Spleen (tissue), 11 donors: ENCODE data around the gene KL. TPM values are rescaled to one million over a fixed set of nuclear protein-coding genes. Genes with fewer than 3 reads are reported as not detected.

Experiments
- DNase-seq: peaks from one replicate; pipeline ENCODE4 v3.0.0-alpha.2; 2020
- H3K27ac ChIP-seq, 8 donors: fragments of 200-600 bp; sonication (generic) in 7 of 8; 1 replicate in 4 of 8; 2 replicates in 4 of 8; pipeline versions ENCODE4 v1.5.0 to v1.8.0; 2016 to 2021; ENCODE audit warnings: inconsistent platforms in 4 of 8, mild to moderate bottlenecking in 4 of 8, moderate library complexity in 1 of 8
- H3K27me3 ChIP-seq, 7 donors: fragments of 200-600 bp; sonication (generic) in 6 of 7; replicated peaks in 1 of 7; 1 replicate in 4 of 7; 2 replicates in 3 of 7; pipeline versions ENCODE4 v1.5.0 to v1.8.0; 2016 to 2021; ENCODE audit warnings: inconsistent platforms in 3 of 7, mild to moderate bottlenecking in 1 of 7
- H3K36me3 ChIP-seq, 6 donors: fragments of 200-600 bp; sonication (generic) in 5 of 6; 1 replicate in 4 of 6; 2 replicates in 2 of 6; pipeline versions ENCODE4 v1.5.0 to v1.8.0; 2016 to 2021; ENCODE audit warnings: inconsistent platforms in 2 of 6
- H3K4me1 ChIP-seq, 6 donors: fragments of 200-600 bp; sonication (generic) in 5 of 6; 1 replicate in 3 of 6; 2 replicates in 3 of 6; pipeline versions ENCODE4 v1.5.0 to v1.8.0; 2016 to 2021; ENCODE audit warnings: inconsistent platforms in 3 of 6
- H3K4me3 ChIP-seq, 8 donors: fragments of 200-600 bp; sonication (generic) in 7 of 8; 1 replicate in 4 of 8; 2 replicates in 4 of 8; pipeline versions ENCODE4 v1.5.0 to v1.8.0; 2016 to 2021; ENCODE audit warnings: inconsistent platforms in 4 of 8, mild to moderate bottlenecking in 4 of 8, moderate library complexity in 2 of 8
- H3K9me3 ChIP-seq, 8 donors: fragments of 200-600 bp; sonication (generic) in 7 of 8; 1 replicate in 4 of 8; 2 replicates in 4 of 8; pipeline versions ENCODE4 v1.5.0 to v1.8.0; 2016 to 2021; ENCODE audit warnings: inconsistent platforms in 4 of 8
- CTCF ChIP-seq, 11 experiments: fragments of 200-600 bp in 7 of 11; fragments of 450-650 bp in 4 of 11; sonication (generic) in 4 of 11; IDR thresholded peaks in 8 of 11; conservative IDR thresholded peaks in 3 of 11; 1 replicate in 7 of 11; 2 replicates in 4 of 11; pipeline versions ENCODE4 v1.4.0 to v1.8.0; 2016 to 2021; ENCODE audit warnings: antibody characterized with exemption in 11 of 11, inconsistent platforms in 4 of 11, mild to moderate bottlenecking in 1 of 11
- POLR2A ChIP-seq, 3 donors: fragments of 450-650 bp; IDR thresholded peaks; one replicate each; pipeline ENCODE4 v1.5.1; 2017; ENCODE audit warnings: antibody characterized with exemption in 3 of 3, mild to moderate bottlenecking in 1 of 3
- POLR2AphosphoS5 ChIP-seq, 3 donors: sonication (generic); formaldehyde crosslinking; IDR thresholded peaks; one replicate each; pipeline ENCODE4 v1.5.1; 2017; ENCODE audit warnings: antibody characterized with exemption in 3 of 3
- WGBS, 5 donors: extraction: QIAGEN DNeasy Blood & Tissue Kit in 3 of 5; methylation state at CpG; one replicate each; pipeline versions ENCODE4 v1.1.5 to v1.1.7; 2013 to 2018; 5-methylcytosine and 5-hydroxymethylcytosine counted together
- intact Hi-C: fragments of 100-400 bp; cut with DNase I; formaldehyde crosslinking; loops from one replicate; pipeline ENCODE4 v1.15.0; 2023; ENCODE audit warnings: low total_unique reads
- polyA plus RNA-seq, 3 donors: library from polyadenylated mRNA; stranded (reverse); fragments of 200-250 nt; gene quantifications; one replicate each; pipeline ENCODE4 v1.2.1, GENCODE V29; 2013
- total RNA-seq, 7 donors: library from RNA; depleted of rRNA in 3 of 7; stranded (reverse); fragments of >200 nt in 3 of 7; fragmentation: NEBNext Ultra II Directional in 4 of 7; extraction: Animal tissue kit (Norgen Biotek cat#: 25700) in 4 of 7; gene quantifications; one replicate each; pipeline versions ENCODE4 v1.1.0 to v1.2.1, GENCODE V29; 2016 to 2021
- donor health status: healthy with polysubstance abuse.
- donor health status: DM: no; HTN: no; CAD: no; lungs with moderate emphysema.
- donor health status: DM: no; HTN: no; CAD: no.
- donor health status: Bipolar disorder and iron deficiency.
- donor health status: healthy.
- donor health status: DM: no; HTN: no; CAD: no.
- donor health status: DM: yes; HTN: yes; CAD: no.

The KL gene
- total and polyA plus RNA-seq, 10 donors = 0.35 to 10.2 (median 4.6) TPM

- no peak for DNase-seq
- H3K36me3 ChIP-seq = no peaks in the 10 kb centered on the region
- no peaks in the 10 kb centered on the region for H3K9me3 ChIP-seq
- WGBS, 5 donors = 55 to 79% (median 63%) methylated on average over 2 of the region's 2 CpGs
- intact Hi-C loops = no loop called here
- H3K4me1 ChIP-seq = peaks cover 0 to 12% (median 6%) of the 10 kb centered on the region in 6 donors
- H3K27me3 ChIP-seq = no peaks in the 10 kb centered on the region
- TF ChIP-seq POLR2AphosphoS5 (IDR thresholded peaks at IDR 0.05) = no peak
- TF ChIP-seq CTCF (IDR thresholded peaks at IDR 0.05 in 8 of 11, conservative IDR thresholded peaks at IDR 0.05 in 3 of 11) = no peak
- no peak for TF ChIP-seq POLR2A (IDR thresholded peaks at IDR 0.05)
- H3K4me3 ChIP-seq = no peak overlapping the region
- no peak overlapping the region for H3K27ac ChIP-seq
Measured at GRCh38 chr13:33028620-33029019, 12.4 kb downstream of the KL start.

GRCh38 chr13:33031277-33031676 lies 15.1 kb downstream of the KL start:
- Histone ChIP-seq H3K27ac (no peak overlapping the region), H3K4me1 (peaks cover 0 to 18% (median 8%) of the 10 kb centered on the region in 6 donors), H3K9me3 (no peaks in the 10 kb centered on the region), H3K36me3 (no peaks in the 10 kb centered on the region), H3K4me3 (no peak overlapping the region), H3K27me3 (no peaks in the 10 kb centered on the region)
- TF ChIP-seq POLR2AphosphoS5 (IDR thresholded peaks at IDR 0.05) = no peak
- TF ChIP-seq CTCF (IDR thresholded peaks at IDR 0.05 in 8 of 11, conservative IDR thresholded peaks at IDR 0.05 in 3 of 11) = no peak
- 91 to 98% (median 93%) methylated on average over 4 of the region's 4 CpGs for WGBS, 5 donors
- no peak for DNase-seq
- intact Hi-C loops = no loop called here

GRCh38 chr13:33032037-33032625 lies 15.9 kb downstream of the KL start:
- H3K27ac ChIP-seq = no peak overlapping the region
- peaks cover 0 to 18% (median 8%) of the 10 kb centered on the region in 6 donors for H3K4me1 ChIP-seq
- no peak for DNase-seq
- H3K4me3 ChIP-seq = no peak overlapping the region
- H3K9me3 ChIP-seq = no peaks in the 10 kb centered on the region
- intact Hi-C loops = no loop called here
- no peaks in the 10 kb centered on the region for H3K27me3 ChIP-seq
- H3K36me3 ChIP-seq = no peaks in the 10 kb centered on the region
- TF ChIP-seq POLR2AphosphoS5 (IDR thresholded peaks at IDR 0.05) = no peak
- 88 to 95% (median 91%) methylated on average over 12 of the region's 12 CpGs for WGBS, 5 donors

DNA sequence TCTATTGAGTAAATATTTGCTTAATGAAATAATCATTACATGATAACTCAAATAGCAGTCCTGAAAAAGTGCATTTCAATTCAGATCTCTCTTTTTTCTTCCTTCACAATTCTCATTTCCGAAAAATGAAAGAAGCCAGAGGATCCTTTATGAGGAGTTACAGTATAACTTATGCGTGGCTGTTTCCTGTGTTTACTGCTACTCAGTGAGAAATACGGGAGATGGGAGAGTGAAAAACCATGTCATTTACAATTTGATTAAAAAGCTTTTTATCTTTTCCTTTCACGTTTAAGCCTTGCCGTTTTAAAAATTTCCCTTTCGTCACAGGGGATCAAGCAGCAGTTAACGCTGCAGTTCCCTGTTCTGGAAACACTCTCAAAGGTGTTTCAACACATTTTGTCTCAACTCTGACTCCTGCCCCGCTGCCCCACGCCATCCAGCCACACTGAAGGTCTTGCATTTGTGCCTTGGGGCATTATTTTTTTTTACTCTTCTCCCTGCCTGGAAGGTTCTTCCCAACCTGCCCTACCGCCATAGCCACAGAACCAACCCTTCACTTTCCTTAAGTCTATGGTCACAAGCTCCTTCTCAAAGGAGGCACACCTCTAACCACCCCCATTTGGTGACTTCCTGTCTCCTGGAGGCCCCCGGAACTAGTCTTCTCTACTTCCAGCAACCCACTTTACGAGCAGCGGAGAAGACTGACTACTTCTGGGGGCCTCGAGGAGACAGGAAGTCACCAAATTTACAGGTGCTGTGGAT lies 17.0 kb downstream of the KL start:
- 16 to 41% (median 30%) methylated on average over 14 of the region's 14 CpGs for WGBS, 5 donors
- Histone ChIP-seq H3K27me3 (no peaks in the 10 kb centered on the region), H3K36me3 (no peaks in the 10 kb centered on the region), H3K4me1 (peaks cover 0 to 18% (median 8%) of the 10 kb centered on the region in 6 donors), H3K9me3 (no peaks in the 10 kb centered on the region), H3K27ac (peak overlapping the region in 6 of 8 donors; percentile 28 to 83 (median 62)), H3K4me3 (peak overlapping the region in 4 of 8 donors; percentile 9 to 56 (median 12))
- TF ChIP-seq POLR2A (IDR thresholded peaks at IDR 0.05) (no peak), POLR2AphosphoS5 (IDR thresholded peaks at IDR 0.05) (no peak), CTCF (IDR thresholded peaks at IDR 0.05 in 8 of 11, conservative IDR thresholded peaks at IDR 0.05 in 3 of 11) (no peak)
- no peak for DNase-seq
- intact Hi-C loops = no loop called here
